Nephron progenitor cell (in vitro differentiated cells): ENCODE data around the gene CSRNP2.
A peak's percentile ranks its signal among the peaks of the same experiment; 100 is the strongest.

Source experiments
- DNase-seq: peaks from one replicate; pipeline ENCODE4 v3.0.0; 2021
- H3K27ac Mint-ChIP-seq: 2 replicates; pipeline ENCODE4 v1.8.0; 2021; ENCODE audit warnings: mild to moderate bottlenecking, moderate library complexity, mixed read lengths
- H3K27me3 Mint-ChIP-seq: 2 replicates; pipeline ENCODE4 v1.8.0; 2021; ENCODE audit warnings: mild to moderate bottlenecking, low read depth, mixed read lengths; ENCODE audit not compliant: poor library complexity
- H3K36me3 Mint-ChIP-seq: 2 replicates; pipeline ENCODE4 v1.8.0; 2021; ENCODE audit warnings: low read depth, mixed read lengths
- H3K4me1 Mint-ChIP-seq: 2 replicates; pipeline ENCODE4 v1.8.0; 2021; ENCODE audit warnings: mixed read lengths
- H3K4me3 Mint-ChIP-seq: 2 replicates; pipeline ENCODE4 v1.8.0; 2021; ENCODE audit warnings: mild to moderate bottlenecking, moderate library complexity, mixed read lengths
- H3K9me3 Mint-ChIP-seq: 2 replicates; pipeline ENCODE4 v1.8.0; 2021; ENCODE audit warnings: mild to moderate bottlenecking, moderate library complexity, mixed read lengths
- TF ChIP-seq, protein P1 (sequence below): fragments of 200-600 bp; sonication (generic); IDR thresholded peaks from 2 replicates; pipeline ENCODE4 v1.5.0; 2021; ENCODE audit warnings: antibody characterized with exemption

The CSRNP2 gene

GRCh38 chr12:51049525-51049924 lies 33.9 kb downstream of the CSRNP2 start:
- TF ChIP-seq, protein P1, sequence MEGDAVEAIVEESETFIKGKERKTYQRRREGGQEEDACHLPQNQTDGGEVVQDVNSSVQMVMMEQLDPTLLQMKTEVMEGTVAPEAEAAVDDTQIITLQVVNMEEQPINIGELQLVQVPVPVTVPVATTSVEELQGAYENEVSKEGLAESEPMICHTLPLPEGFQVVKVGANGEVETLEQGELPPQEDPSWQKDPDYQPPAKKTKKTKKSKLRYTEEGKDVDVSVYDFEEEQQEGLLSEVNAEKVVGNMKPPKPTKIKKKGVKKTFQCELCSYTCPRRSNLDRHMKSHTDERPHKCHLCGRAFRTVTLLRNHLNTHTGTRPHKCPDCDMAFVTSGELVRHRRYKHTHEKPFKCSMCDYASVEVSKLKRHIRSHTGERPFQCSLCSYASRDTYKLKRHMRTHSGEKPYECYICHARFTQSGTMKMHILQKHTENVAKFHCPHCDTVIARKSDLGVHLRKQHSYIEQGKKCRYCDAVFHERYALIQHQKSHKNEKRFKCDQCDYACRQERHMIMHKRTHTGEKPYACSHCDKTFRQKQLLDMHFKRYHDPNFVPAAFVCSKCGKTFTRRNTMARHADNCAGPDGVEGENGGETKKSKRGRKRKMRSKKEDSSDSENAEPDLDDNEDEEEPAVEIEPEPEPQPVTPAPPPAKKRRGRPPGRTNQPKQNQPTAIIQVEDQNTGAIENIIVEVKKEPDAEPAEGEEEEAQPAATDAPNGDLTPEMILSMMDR, result no peak
- peaks cover 12% of the 10 kb centered on the region for H3K36me3 Mint-ChIP-seq
- H3K4me3 Mint-ChIP-seq, result peak overlapping the region; percentile 96

GRCh38 chr12:51048661-51049251 lies 34.6 kb downstream of the CSRNP2 start:
- peaks cover 28% of the 10 kb centered on the region for H3K4me1 Mint-ChIP-seq
- peaks cover 12% of the 10 kb centered on the region for H3K36me3 Mint-ChIP-seq
- peak overlapping the region; percentile 93 for H3K27ac Mint-ChIP-seq
- TF ChIP-seq, protein P1, result no peak
- DNase-seq, result no peak
- peak overlapping the region; percentile 96 for H3K4me3 Mint-ChIP-seq
- peaks cover 14% of the 10 kb centered on the region for H3K27me3 Mint-ChIP-seq
- H3K9me3 Mint-ChIP-seq, result peaks cover 4% of the 10 kb centered on the region

More at GRCh38 chr12:51049525-51049924, 33.9 kb downstream of the CSRNP2 start:
- Mint-ChIP-seq H3K4me1 (peaks cover 28% of the 10 kb centered on the region), H3K27me3 (peaks cover 9% of the 10 kb centered on the region), H3K27ac (peak overlapping the region; percentile 45), H3K9me3 (peaks cover 4% of the 10 kb centered on the region)
- no peak for DNase-seq

GRCh38 chr12:51047655-51048540 lies 35.5 kb downstream of the CSRNP2 start, which contains the start of gene LETMD1:
TSS of gene LETMD1 (plus strand) at chr12:51048327. CDS start at chr12:51048357, 30 bp downstream.
- peak within 1 kb of the TSS; percentile 96 for H3K4me3 Mint-ChIP-seq
- H3K27ac Mint-ChIP-seq, result peak within 1 kb of the TSS; percentile 93
- peaks cover 9% of the 10 kb centered on the region for H3K36me3 Mint-ChIP-seq
- H3K27me3 Mint-ChIP-seq, result peaks cover 14% of the 10 kb centered on the region
- peaks cover 4% of the 10 kb centered on the region for H3K9me3 Mint-ChIP-seq
- TF ChIP-seq, protein P1, result peak; percentile 87
- peak; percentile 88 for DNase-seq
- H3K4me1 Mint-ChIP-seq, result peaks cover 28% of the 10 kb centered on the region

GRCh38 chr12:51036279-51036678 lies 47.1 kb downstream of the CSRNP2 start:
- Mint-ChIP-seq H3K36me3 (no peaks in the 10 kb centered on the region), H3K4me3 (no peak overlapping the region), H3K9me3 (no peaks in the 10 kb centered on the region), H3K27ac (no peak overlapping the region), H3K4me1 (peaks cover 4% of the 10 kb centered on the region), H3K27me3 (peaks cover 7% of the 10 kb centered on the region)
- DNase-seq, result no peak
- TF ChIP-seq, protein P1, result no peak

- no peak overlapping the region for H3K4me3 Mint-ChIP-seq
- no peaks in the 10 kb centered on the region for H3K9me3 Mint-ChIP-seq
- H3K36me3 Mint-ChIP-seq, result no peaks in the 10 kb centered on the region
- DNase-seq, result no peak
- no peak overlapping the region for H3K27ac Mint-ChIP-seq
- TF ChIP-seq, protein P1, result no peak
- peaks cover 19% of the 10 kb centered on the region for H3K4me1 Mint-ChIP-seq
- peaks cover 10% of the 10 kb centered on the region for H3K27me3 Mint-ChIP-seq
These were observed 49.8 kb downstream of the CSRNP2 start for GRCh38 chr12:51033457-51034089.
